RWPE2 (cell line): ENCODE data around the gene RADIL.

Experiments used
- ATAC-seq: fragments of 200-7000 bp; cut with Tn5 transposase; 3 replicates; pipeline ENCODE4 v1.9.1; 2021; ENCODE audit warnings: low read depth
- DNase-seq: peaks from one replicate; pipeline ENCODE4 v3.0.0-alpha.2; 2020; ENCODE audit warnings: low spot score
- H3K27ac ChIP-seq: fragments of 450-650 bp; 2 replicates; pipeline ENCODE4 v1.5.1; 2017; ENCODE audit warnings: mild to moderate bottlenecking; ENCODE audit not compliant: poor library complexity, severe bottlenecking
- H3K27me3 ChIP-seq: fragments of 250-450 bp; sonication (Bioruptor Pico); 2 replicates; pipeline ENCODE4 v1.5.1; 2021; ENCODE audit warnings: mild to moderate bottlenecking, moderate library complexity; ENCODE audit not compliant: insufficient read depth, poor library complexity, severe bottlenecking
- H3K36me3 ChIP-seq: fragments of 250-450 bp; sonication (Bioruptor Pico); 2 replicates; pipeline ENCODE4 v1.5.1; 2020; ENCODE audit warnings: low read depth, mild to moderate bottlenecking, moderate library complexity
- H3K4me1 ChIP-seq: fragments of 250-450 bp; sonication (Bioruptor Pico); 2 replicates; pipeline ENCODE4 v1.5.1; 2021; ENCODE audit warnings: mild to moderate bottlenecking, moderate library complexity; ENCODE audit not compliant: insufficient read depth, poor library complexity, severe bottlenecking
- H3K4me3 ChIP-seq: fragments of 250-450 bp; sonication (Bioruptor Pico); 2 replicates; pipeline ENCODE4 v1.5.1; 2021; ENCODE audit warnings: mild to moderate bottlenecking, moderate library complexity; ENCODE audit not compliant: severe bottlenecking
- H3K9me3 ChIP-seq: fragments of 250-450 bp; sonication (Bioruptor Pico); 2 replicates; pipeline ENCODE4 v1.5.1; 2021; ENCODE audit warnings: mild to moderate bottlenecking, moderate library complexity; ENCODE audit not compliant: severe bottlenecking
- TF ChIP-seq, protein P1 (sequence below): fragments of 450-650 bp; IDR thresholded peaks from one replicate; pipeline ENCODE4 v1.5.1; 2017; ENCODE audit warnings: mild to moderate bottlenecking, moderate library complexity; ENCODE audit not compliant: poor library complexity, severe bottlenecking

RADIL gene

DNA sequence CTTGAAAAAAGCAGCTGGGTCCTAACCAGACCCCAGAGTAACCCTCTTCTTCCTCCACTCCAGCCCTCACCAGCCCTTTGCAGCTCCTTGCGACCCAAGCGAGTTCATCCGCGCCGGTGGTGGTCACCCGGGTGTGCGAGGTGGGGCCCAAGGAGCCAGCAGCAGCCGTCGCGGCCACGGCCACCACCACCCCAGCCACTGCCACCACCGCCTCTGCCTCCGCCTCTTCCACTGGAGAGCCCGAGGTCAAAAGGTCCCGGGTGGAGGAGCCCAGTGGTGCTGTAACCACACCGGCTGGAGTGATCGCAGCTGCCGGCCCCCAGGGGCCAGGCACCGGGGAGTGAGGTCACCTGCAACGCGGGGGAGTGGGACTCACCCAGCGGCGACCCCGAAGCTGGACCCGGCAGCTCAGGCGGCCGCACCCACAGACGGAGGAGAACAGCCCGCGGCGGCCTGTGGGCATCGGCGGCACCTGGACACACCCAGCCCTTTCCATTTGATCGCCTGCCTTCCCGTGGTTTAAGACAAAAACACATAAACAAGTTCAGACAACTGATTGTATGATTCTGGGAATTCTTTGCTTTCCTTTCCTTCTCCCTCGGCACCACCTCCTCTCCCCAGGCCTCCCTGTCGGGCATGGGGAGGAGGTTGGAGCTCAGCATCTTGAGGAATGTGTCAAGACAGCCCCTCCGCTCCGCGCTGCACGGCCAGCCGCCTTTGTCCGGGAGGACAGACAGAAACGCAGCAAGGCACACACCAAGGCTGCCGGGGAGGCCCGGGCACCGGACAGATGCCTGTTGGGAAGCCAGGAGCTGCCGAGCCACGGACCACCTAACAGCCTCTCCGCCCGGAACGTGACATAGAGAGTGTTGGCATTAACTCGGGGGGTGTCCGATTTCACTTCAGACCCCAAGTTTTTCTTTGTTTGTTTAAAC, 121.1 kb downstream of the RADIL start:
- Histone ChIP-seq H3K4me3 (no peak overlapping the region), H3K36me3 (peaks cover 76% of the 10 kb centered on the region), H3K9me3 (no peaks in the 10 kb centered on the region), H3K27me3 (no peaks in the 10 kb centered on the region), H3K4me1 (no peaks in the 10 kb centered on the region), H3K27ac (no peak overlapping the region)
- ATAC-seq (no peak), DNase-seq (no peak)
- TF ChIP-seq, protein P1, sequence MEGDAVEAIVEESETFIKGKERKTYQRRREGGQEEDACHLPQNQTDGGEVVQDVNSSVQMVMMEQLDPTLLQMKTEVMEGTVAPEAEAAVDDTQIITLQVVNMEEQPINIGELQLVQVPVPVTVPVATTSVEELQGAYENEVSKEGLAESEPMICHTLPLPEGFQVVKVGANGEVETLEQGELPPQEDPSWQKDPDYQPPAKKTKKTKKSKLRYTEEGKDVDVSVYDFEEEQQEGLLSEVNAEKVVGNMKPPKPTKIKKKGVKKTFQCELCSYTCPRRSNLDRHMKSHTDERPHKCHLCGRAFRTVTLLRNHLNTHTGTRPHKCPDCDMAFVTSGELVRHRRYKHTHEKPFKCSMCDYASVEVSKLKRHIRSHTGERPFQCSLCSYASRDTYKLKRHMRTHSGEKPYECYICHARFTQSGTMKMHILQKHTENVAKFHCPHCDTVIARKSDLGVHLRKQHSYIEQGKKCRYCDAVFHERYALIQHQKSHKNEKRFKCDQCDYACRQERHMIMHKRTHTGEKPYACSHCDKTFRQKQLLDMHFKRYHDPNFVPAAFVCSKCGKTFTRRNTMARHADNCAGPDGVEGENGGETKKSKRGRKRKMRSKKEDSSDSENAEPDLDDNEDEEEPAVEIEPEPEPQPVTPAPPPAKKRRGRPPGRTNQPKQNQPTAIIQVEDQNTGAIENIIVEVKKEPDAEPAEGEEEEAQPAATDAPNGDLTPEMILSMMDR: no peak

GRCh38 chr7:4760952-4761351, 122.6 kb downstream of the RADIL start:
- DNase-seq: peak; percentile 71
- H3K27me3 ChIP-seq: no peaks in the 10 kb centered on the region
- peaks cover 80% of the 10 kb centered on the region for H3K36me3 ChIP-seq
- H3K4me1 ChIP-seq: no peaks in the 10 kb centered on the region
- H3K9me3 ChIP-seq: no peaks in the 10 kb centered on the region
- no peak overlapping the region for H3K27ac ChIP-seq
- no peak for ATAC-seq
- no peak overlapping the region for H3K4me3 ChIP-seq
- TF ChIP-seq, protein P1: no peak

DNA sequence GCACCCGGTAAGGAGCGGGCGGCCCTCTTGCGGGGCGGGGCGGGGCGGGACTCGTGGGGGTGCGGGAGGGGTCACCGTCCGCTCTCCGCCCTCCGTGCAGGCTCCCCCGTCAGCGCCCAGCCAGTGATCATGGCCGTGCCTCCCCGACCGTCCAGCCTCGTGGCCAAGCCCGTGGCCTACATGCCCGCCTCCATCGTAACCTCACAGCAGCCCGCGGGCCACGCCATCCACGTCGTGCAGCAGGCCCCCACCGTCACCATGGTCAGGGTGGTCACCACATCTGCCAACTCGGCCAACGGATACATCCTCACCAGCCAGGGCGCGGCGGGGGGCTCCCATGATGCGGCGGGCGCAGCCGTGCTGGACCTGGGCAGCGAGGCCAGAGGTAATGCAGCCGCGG, 124.3 kb downstream of the RADIL start:
- peaks cover 91% of the 10 kb centered on the region for H3K36me3 ChIP-seq
- no peaks in the 10 kb centered on the region for H3K27me3 ChIP-seq
- H3K27ac ChIP-seq: no peak overlapping the region
- H3K4me1 ChIP-seq: no peaks in the 10 kb centered on the region
- DNase-seq (no peak), ATAC-seq (no peak)
- H3K9me3 ChIP-seq: no peaks in the 10 kb centered on the region
- no peak overlapping the region for H3K4me3 ChIP-seq
- TF ChIP-seq, protein P1: no peak

DNA sequence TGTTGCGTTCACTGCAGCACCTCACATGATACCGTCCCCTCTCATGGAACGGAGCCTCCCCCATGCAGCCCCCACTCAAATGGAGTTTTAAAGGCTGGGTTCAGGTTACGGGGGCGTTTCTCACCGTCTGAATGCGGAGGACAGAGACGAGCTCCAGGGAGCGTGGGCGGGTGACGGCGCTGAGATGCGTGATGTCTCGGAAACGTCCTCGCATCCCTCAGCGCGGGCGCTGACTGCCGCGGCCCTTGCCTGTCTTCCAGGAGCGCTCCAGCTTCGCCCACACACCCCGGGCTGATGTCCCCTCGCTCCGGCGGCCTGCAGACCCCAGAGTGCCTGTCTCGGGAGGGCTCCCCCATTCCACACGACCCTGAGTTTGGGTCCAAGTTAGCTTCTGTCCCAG, 124.7 kb downstream of the RADIL start:
- Histone ChIP-seq H3K4me1 (no peaks in the 10 kb centered on the region), H3K36me3 (peaks cover 89% of the 10 kb centered on the region), H3K4me3 (no peak overlapping the region), H3K9me3 (no peaks in the 10 kb centered on the region), H3K27me3 (no peaks in the 10 kb centered on the region), H3K27ac (no peak overlapping the region)
- no peak for DNase-seq
- TF ChIP-seq, protein P1: no peak
- ATAC-seq: no peak

- H3K36me3 ChIP-seq: peaks cover 82% of the 10 kb centered on the region
- DNase-seq (no peak), ATAC-seq (no peak)
- no peak overlapping the region for H3K27ac ChIP-seq
- no peak overlapping the region for H3K4me3 ChIP-seq
- TF ChIP-seq, protein P1: no peak
- no peaks in the 10 kb centered on the region for H3K9me3 ChIP-seq
- no peaks in the 10 kb centered on the region for H3K4me1 ChIP-seq
- no peaks in the 10 kb centered on the region for H3K27me3 ChIP-seq
These were observed 125.4 kb downstream of the RADIL start for GRCh38 chr7:4758111-4758510.
